Inflammatory macrophage treated with lipopolysaccharide for 4 hours (primary cell): ENCODE data around the gene CELF2.
A peak's percentile ranks its signal among the peaks of the same experiment; 100 is the strongest.

Experiments used
- DNase-seq: peaks from one replicate; pipeline ENCODE4 v3.0.0-alpha.2; 2020

The CELF2 gene

DNA sequence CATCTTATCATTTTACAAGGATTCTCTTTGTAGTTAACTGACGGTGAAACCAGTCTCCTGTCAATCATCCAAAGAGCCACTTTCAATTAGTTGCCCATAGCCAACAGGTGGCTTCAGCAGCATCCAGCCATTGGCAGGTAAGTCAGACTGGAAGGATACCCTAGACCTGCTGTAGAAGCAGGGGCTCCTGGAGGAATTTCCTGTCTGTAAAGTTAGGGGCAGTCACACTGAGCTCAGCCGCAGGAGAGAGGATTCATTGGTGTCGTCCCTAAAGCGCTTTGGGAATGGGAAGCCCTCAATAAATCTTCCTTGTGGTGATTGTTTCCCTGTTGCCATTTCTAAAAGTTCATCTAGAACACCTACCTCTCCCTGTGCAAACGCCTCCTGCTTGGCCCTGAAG is 140.4 kb downstream of the CELF2 start:
- DNase-seq = no peak

DNA sequence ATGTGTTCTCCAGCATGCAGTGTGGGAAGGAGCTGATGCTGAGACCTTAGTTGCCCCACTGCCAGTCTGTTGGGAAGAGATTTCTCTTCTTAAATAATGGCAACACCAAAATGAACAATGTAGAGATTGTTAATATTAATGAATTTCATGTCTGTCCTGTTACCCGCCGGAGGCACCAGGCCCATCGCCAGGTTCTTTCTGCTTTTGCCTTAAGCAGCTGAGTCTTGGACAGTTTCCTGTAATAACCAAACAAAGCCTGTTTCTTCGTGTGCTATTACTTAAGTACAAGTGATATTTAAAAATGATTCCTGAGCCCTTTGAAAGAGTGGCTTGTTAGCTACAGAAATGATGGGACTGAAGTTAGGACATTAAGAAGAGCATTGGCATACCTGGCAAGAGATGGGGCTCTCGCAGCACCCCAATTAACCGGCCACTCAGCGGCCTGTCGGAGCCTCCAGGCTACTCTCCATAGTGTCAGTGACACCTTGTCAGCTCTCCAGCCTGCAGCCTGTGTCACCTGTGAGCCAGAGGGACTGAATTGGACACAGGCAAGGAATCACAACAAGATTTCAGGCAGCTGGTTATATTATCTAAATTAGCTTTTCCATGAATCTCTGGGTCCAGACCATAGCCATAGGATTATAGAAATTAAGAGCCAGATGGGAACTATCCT is 142.0 kb downstream of the CELF2 start:
- no peak for DNase-seq

DNA sequence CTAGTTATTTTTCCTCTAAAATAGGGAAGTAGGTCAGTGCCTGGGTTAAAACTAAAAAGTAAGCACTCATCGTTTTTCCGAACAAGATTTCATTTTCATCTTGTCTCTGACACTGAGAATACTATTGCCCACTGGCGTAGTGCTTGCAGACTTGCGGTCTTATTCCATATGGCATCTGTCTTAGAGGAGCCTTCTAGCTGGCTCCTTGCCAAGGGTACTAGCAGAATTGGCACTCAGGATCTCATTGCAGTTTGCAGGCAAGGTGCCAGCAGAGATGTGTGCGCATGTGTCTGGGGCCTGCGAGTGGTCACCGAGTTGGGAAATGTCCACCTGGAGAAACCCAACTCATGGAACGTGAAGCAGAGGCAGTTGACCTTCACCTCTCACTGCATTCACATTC is 143.4 kb downstream of the CELF2 start:
- DNase-seq = peak; percentile 71

DNA sequence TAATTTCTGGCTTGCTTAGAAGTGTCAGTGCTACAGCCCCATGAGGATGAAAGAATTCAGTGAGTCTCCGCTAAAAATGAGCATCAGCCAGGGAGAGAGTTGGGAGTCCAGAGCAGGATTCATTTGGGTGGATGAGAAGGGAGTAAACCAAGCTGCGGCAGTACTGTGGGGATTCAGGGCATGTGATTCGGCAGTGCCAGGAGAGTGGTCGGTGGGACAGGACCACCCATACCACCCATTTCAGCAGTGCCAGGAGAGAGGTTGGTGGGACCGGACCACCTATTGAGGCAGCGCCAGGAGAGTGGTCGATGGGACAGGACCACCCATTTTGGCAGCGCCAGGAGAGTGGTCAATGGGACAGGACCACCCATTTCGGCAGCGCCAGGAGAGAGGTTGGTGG is 144.2 kb downstream of the CELF2 start:
- DNase-seq = no peak

DNA sequence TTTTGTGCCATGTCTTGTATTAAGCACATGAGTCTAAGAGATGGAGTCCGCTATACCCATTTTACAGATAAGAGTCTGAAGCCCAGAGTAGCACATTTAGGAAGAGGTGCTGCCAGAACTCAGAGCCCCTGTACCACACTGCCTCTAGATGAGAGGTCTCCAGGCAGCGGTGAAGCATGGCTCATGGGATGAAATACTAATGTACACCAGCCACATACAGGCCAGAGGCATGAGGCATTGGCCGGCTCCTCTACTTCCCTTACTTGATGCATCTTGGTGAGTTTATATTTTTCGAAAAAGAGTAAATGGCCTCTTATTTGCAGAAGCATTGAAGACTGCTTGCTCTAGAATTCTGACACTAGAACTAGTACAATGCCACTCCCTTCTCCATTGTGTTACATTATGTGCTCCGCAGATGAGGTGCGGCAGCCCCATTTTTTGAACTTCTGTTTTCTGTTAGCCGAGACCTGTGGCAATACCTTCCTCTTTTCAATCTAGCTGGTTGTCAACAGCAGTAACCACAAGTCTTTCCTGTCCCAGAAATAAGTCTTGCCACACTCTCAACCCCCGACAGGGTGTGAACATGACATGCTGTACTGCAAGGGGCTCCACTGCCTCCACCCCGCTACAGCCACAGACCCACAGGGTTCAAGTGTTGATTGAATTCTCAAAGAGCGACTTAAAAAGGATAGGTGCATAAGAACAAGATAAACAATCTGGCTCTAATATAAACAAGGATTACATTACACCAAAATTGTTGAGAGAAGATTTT is 145.3 kb downstream of the CELF2 start:
- DNase-seq = peak; percentile 92

DNA sequence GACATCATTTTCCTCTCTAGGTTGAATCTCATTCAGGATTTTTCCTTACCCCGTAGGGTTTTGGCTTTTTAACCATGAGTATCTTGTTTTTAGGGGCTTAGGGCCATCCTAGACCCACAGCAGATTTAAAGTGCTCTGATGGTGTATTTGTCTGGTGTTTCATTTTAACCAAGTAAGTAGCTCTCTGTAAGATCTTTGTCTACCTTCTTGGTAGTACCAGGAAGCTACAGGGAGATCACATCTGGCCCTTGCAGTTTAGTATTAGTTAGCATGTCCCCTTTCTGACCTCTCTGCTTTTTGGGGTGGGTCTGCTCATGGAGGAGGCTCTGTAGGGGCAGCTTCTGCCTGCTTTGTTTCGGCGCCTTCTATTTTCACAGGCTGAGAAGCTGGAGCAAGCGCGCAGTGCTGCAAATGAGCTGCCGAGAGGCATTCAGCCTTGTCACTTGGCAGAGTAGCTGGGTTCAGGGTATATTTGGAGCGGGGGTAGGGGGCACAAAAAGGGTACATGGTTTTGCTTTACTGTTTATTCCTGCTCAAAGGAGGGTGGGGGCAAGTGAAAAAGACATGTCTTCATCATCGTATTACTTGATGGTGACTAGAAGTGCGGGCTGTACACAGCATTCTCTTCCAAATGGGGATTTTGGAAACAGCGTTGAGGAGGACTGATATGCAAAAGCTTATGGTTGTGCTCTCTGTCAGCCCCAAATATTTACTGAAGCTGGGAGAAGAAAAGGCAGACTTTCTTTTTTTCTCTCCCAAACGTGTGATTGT is 146.3 kb downstream of the CELF2 start:
- DNase-seq = no peak

DNA sequence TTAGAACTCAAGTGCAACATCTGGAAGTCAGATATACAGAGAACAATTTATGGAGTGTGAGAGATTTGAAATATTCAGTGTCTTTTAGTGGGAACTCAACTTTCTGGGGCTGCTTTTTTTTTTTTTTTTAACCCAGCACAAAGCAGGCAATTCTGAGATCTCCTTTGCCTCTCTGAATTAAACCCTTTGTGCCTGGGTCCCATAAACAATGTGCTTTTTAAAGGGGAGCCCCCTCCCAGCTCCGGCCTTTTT is 146.8 kb downstream of the CELF2 start:
- no peak for DNase-seq

DNA sequence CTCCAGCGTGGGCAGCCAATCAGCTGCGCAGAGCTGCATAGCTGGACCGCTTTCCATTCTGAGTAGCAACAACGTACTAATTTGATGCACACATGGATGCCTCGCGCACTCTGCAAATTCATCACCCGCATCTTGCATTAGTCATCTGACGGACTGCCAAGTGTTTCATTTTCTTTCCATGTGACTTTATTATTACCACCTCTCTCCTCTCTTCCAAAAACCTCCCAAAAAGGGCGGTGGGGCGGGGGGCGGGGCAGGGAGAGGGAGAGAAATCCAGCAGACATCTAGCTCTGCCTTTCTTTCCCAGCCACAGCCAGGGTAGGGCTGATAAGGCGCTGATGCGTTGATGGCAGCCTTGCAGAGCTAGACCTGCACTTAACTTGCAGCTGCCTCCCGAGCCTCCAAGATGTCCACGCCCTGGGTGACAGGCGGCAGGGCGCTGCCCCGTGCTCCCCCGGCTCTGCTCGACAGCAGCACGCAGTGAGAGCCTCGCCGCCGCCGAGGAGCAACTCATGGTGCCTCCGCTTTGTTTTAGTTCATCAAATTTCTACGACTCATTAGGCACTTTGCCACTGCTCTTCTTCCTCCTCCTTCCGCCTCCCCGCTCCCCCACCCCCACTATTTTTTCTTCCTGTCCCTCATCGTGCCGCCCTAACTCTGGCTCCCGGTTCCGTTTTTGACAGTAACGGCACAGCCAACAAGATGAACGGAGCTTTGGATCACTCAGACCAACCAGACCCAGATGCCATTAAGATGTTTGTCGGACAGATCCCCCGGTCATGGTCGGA is 147.3 kb downstream of the CELF2 start:
- DNase-seq = peak; percentile 77

DNA sequence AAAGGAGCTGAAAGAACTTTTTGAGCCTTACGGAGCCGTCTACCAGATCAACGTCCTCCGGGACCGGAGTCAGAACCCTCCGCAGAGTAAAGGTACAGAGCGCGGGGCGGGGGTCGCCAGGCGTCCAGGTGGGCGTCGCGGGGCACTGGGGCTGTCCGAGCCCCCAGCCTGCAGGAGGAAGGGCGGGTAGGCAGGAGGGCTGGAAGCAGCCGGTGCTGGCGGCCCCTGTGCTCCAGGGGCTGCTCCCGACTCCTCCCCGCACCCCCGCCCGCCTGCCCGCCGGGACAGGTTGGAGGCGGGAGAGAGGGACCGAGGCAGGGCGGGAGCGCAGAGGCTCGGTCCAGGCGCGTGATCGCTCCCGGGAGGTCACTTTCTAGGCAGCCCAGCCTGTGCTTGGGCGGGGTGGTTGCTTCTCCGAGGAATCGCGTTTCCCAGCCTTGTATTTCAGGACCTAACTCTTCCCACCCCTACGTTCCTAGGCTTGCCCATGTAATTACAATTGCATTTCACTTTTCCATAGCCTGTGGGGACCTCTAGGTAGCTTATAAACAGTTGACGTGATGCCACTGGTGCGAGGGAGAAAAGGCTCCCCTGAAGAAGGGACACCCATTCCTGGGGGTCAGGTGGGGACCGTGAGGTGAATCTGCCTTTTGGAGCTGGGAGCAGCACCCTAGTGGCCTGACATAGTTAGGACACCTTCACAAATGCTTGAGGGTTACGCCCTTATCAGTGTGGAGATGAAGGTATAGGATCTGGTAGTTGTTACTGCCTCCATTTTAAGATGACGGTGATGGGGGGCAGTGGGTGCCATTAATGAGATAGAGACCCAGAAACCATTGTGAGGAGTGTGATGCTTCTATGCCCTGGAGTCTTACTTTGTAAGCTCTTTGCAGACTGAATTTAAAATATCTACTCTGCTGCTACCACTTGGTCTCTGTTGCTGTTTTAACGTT is 148.2 kb downstream of the CELF2 start:
- peak; percentile 69 for DNase-seq

DNA sequence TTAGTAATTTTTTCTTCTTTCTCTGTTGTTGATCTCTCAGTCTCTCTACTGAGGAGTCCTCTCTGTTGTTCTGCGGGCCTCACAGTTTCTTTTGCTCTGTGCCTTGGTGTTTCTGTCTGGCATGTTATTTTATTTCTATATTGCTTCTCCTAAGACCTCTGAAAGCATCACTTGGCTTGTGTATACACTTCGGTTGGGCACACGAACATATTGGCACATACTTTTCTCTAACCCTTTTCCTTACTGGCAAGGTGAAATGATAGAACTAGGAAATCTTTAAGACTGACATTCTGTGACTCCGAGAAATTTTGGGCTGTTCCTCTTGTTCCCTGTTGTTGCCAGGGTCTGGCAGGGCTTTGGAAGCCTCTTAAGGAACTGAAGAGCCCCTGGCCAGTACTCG is 148.9 kb downstream of the CELF2 start:
- DNase-seq = no peak

DNA sequence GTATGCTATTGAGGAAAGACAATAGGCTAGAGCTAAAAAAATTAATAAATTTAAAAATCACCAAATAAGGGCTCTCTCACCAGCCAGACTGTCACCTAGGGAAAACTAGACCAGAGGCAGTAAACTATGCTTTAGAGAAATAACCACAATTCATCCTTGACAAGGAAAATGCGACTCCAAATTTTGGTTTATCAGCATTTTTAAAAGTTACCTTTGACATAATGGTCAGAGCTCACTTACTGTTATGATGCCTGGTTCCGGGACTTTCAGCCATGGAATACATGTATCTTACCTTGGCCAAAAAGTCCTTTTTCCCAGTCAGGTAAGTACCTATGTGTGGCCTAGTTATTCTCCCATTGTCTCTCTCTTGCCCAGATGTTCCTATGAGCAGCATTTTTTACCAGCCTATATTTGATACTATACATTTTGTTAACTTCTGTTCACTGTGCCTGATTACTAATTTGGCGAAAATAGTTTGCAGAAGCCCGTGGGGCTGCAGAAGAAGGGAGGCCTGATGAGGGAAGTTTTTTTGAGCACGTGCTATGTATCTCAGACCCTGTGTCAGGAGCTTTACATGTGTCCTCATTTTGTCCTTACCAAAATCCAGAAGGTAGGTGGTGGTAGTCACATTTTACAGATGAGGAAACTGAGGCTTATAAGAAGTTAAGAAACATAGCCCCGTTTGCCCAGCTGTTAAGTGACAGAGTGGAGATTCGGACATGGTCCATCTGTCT is 149.7 kb downstream of the CELF2 start:
- peak; percentile 57 for DNase-seq

DNA sequence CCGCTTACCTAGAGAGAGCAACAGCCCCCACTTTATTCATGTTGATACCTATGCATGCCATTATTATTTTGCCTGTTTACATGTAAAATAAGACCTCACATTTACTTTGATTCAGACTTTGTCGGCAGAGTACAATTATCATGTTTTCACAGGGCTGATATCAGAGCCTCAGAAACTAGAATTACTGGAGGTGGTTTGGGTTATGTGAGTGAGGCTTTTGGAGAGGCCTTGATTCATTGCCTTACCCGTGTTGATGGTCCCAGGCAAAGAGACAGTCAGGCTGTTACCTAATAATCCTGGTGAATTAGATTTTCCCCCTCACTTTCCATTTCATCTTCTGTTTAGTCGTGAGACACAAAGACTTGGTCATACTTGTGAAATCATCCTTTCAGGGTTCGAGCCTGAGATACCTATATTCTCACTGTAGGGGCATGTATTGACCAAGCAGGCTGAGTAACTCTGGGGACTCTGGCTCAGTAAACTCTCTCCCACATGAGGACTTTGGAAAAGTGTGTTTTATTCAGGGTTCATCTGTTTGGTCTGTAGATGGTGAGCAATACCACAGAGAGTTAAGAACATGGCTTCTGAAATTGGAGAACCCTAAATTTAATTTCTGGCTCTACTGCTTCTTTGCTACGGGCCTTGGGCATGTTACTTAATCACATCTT is 150.9 kb downstream of the CELF2 start:
- peak; percentile 70 for DNase-seq

DNA sequence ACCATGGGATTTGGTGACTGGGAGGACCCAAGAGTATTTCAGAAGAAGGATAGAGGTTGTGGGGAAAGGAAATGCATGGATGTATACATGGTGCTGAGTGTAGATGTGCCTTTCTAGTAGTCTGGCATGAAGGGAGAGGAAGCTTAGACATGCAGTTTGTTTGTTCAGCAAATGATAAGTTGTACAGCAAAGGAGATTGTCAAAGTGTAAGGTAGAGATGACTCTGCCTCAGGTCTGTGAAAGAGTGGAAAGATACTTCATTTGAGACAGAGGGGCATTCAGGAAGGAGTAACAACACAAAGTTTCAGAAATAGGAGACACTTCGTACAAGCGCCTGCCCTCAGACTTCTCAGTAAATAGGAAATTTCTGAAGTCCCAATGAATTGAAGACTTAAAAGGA is 152.3 kb downstream of the CELF2 start:
- DNase-seq = no peak

DNA sequence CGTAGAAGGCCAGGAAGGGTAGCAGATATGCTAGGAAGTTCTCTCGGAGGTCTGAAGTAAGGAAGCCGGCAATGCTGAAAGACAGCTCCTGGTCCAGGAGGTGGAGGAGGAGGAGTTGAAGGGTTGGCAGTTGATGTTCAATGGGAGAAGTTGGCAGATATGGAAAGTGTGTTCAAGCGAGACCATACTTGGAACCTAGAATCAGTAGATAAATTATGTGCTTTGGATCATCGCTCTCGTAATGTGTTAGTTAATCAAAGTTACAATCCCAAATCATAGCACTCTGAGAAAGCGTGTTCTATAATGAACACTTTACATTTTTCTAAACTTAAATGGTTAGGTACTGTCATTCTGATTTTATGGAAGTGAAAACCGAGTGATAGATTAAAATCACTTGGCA is 152.9 kb downstream of the CELF2 start:
- no peak for DNase-seq

DNA sequence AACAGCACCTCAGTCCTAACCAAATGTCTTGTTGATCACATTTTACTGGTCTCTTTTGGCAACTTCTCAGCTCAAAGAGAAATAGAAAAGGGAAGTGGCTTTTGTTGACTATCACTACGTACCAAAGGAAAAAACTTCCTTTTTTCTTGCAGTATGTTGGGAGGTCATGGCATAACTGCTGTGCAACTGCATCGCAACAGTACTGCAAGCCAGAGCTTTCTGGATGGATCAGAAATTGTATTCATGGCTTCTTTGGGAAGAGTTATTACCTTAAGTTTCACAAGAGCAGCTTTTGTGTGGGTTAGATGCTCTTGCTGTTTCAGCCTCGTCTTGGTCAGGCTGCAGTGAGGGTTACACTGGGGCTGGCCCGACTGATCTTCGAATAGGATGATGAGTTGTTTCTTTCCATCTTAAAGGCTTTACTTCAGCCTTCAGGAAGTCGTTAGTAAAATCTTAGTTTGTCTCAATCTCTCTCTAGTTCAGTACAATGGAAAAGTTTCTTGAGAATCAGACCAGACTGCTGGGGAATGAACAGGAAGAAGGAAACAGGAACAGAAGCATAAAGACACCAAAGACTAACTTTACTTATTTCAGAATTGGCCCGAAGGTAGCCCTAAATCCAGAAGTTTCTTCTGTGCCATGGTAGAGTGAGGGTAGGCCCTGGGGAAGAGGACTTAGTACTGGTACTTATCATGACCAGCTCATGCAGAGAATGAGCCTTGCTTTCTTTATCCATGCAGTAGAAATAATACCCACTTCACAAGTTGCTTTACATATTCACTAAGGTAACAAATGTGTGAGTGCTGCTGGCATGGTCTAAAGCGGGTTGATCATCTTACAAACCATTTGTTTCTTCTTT is 153.6 kb downstream of the CELF2 start:
- DNase-seq = peak; percentile 89

DNA sequence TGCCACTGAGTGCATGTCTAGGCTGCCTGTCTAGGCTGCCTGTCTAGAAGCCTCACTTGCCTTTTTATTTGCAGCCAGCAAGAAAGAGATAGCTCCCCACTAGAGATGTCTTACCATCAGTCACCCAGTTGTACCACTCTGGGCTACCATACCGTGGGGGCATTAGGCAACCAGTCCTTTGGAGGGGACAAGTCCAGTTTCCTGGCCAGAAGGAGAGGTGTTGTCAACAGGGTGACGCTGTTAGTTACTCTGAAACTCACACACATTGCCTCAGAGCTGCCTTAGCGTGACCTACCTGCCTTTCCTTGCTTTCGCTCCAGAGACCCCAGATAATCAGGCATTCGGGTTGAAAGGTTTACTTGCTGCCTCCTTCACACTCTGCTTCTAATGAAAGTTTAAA is 155.4 kb downstream of the CELF2 start:
- DNase-seq = no peak

DNA sequence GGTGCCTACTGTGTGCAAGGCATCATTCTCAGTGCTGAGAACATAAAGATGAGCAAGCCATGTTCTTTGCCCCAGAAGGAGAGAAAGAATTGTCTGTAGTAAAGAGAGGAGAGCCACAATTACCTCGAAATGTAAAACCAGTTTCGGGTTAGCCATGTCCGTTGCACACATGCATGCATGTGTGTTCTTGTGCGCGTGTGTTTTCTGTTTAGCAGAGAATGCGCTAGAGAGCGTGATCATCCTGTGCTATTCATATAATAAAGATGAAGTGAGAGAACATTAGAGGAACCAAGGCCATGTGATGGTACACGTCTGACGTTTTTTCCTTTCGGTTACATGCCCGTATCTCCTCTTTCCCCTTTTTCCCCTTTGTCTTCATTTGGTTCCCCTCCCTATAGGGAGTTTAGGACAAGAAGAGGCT is 158.2 kb downstream of the CELF2 start:
- DNase-seq = peak; percentile 93

DNA sequence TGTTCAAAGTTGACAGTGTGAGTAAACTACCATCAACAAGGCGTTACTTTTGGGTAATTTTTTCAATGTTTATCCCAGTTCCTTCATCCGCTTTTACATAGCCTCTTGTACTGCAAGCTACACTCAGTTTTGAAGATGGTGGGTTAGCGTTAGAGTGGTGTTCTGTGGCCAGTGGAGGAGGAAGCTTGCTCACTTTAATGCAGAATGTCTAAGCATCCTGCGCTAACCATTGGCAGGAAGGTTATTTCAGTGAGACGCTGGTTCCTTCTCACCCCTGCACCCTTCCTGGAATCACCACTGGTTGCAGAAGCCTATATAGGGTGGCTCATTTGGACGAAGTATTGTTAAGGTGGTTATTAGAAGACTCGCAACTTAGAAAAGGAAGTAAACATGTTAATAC is 159.1 kb downstream of the CELF2 start:
- peak; percentile 36 for DNase-seq

DNA sequence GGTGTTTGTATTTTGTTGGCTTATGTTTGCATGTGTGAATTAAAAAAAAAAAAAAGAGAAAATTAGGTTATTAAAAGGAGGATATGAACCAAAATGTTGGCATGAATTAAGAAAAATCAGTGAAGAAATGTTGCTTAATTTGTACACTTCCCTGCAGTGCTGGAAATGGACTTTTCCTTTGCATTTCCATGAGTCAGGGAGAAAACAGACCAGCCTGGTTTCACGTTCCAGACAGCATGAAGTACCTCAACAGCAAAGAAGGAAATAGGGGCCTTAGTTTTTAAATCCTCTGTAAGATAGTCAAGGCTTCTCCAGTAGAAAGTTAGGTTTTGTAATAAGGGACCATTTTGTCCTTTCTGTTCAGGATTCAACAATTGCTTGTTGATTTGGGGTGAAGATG is 159.7 kb downstream of the CELF2 start:
- peak; percentile 75 for DNase-seq

DNA sequence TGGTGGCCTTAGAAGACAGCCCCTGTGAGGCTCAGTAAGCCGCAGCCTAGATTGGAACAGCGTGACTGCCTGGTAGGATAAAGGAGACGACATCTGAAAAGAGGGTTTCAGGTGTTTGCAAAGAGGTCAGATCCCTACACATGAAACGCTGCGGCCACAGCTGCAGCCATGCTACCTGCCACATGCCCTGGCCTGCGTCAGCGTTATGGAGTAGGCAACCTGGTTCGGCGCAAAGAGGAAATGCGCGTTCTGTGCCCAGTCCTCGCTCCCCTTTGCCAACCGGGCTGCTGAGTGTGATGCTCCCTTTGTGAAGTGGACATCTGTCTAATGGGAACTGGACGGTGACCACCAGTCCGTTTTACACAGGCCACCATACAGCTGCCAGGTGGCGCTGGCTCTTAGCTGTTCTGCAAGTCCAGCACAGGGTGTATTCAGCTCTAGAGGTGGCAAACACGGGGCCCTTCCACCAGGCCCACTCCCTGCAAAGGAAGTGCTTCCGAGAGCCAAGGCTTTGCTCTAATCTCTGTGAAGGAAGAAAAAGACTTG is 160.3 kb downstream of the CELF2 start:
- no peak for DNase-seq
